GM19468 (cell line): Measurements from ENCODE around the gene SMOC2.

Experiments used
- ATAC-seq: cut with Tn5 transposase; IDR thresholded peaks from one replicate; pipeline ENCODE4 v1.9.1; 2021; ENCODE audit warnings: mild to moderate bottlenecking, moderate library complexity, moderate number of reproducible peaks; ENCODE audit not compliant: unreplicated experiment; ENCODE audit errors: extremely low read depth

SMOC2 gene

DNA sequence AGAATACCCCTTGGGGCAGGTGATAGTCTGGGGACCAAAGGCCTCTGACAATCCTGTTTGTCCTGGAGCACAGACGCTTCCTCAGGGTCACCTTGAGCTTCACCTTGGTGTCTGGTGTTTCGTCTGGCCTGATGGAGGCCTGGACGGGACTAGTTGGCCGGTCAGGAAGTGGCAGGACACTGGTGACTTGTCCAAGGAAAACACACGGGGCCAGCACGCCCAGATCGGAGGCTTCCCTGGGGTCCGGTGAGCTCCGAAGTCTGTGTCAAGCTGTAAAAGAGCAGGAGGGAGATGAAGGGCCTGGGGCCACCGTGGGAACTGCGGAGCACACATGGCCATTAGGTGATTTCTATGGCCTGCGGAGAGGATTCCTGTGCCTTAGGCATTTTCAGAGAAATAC lies 67.9 kb downstream of the SMOC2 start:
- ATAC-seq = no peak

DNA sequence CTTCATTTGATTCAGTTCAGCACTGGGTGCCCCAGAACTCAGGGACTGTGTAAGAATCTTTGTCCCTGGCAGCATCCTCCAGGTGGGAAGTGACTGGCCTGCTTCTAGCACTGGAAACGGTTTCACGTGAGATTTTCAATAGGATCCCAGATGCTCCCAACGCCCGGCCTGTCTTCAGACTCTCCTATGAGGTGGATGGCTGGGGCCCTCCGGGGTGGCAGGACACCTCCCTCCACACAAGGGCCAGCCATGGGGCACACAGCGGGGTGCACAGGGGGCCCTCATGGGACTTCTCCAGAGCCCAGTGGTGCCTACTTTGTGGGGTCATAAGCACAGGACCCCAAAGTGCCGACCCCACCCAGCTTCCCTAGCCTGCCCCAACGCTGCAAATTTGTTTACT lies 72.8 kb downstream of the SMOC2 start:
- no peak for ATAC-seq

DNA sequence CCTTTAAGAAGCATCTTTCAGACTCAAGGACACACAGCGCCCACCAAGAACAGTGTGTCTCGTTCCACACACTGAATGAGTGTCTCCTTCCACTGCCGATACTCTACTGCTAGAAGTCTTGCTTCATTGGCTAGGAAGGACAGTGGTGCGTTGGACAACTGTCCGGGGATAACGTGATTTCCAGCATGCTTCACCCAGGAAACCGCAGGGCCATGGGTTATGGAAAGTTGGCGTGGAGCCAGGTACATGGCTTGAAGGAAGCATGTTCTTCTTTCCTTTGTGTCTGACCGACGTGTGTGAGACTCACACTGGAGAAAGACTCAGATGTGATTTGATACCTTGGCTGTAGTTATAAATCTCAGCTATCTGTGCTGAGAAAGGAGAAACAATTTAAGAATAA lies 73.2 kb downstream of the SMOC2 start:
- no peak for ATAC-seq

DNA sequence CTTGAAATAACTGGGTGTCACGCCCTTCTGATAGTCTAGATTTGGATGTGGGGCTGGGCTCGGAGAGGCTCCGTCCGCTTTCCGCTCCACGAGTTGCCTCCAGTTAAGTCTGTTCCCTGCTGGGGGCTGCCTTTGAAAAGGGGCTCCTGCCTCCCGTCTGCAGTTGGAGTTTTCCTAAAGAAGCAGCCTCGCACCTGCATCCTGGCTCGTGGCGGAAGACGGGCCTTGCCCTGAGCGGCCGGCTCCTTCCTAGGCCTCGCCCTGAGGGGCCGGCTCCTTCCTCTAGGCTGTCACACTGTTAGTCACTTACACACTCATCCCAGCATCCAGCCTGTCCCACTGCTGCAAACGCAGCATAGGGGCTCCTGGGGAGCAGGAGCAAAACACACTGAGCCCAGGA lies 74.4 kb downstream of the SMOC2 start:
- no peak for ATAC-seq

DNA sequence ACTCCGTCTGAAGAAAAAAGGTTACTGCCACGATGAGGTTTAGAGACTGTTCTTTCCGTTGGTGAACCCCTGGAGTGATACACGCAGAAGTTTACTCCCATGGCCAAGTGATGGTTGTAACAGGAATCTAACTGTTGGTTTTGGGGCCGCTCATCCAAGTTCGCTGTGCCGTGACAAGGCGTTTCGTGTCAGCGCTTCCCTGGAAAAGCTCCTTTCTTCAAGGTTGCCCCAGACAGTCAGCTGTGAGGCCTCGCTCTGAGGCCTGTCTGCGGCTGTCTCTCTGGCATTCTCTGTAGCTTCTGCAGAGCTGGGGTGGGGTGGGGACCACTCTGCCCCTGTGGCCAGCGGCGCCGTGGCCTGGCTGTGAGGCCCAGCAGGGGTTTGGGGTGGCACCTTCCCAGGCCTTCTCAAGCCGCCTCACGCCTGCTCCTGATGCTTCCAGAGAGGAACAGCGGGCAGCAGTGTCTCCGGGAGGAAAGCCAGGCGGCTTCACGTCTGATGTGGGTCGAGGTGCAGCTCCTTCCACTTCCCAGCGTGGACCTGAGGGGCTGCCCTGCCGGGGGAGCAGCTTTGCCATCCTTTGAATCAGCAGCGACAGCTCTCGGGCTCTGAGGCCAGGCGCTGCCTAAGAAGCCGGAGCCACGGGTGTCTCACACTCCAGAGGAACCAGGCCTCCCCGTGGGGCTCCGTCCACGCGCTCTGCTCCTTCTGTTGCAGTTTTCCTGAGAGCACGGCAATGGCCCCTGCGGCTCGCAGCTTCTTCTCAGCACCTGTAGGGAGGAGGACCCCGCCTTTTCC lies 76.2 kb downstream of the SMOC2 start:
- no peak for ATAC-seq

DNA sequence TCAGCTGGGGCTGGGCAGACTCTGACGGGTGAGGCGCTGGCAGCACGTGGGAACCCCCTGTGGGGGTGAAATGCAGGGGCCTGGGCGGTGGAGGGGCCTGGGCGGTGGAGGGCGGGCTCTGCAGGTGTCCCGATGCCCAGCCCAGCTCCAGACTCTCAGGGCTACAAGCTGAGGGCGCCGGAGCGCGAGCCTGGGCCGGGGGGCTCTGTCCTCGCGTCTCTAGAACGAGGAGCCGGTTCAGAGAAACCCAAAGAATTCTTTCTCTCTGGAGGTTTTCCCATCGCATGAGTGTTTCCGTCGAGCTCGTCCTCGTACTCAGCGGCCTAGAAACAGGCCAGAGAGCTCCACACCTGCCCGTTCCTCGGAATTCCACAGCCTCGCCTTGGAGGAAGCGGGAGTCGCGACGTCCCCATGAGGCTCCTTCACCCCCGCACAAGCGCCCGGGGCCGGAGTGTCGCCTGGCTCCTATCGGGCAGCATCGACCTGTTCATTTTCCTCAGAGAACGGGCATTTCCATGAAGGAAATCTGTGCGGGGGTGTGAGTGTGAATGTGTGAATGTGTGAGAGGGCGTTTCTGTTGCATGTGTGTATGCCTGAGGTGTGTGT lies 76.9 kb downstream of the SMOC2 start:
- ATAC-seq = no peak

DNA sequence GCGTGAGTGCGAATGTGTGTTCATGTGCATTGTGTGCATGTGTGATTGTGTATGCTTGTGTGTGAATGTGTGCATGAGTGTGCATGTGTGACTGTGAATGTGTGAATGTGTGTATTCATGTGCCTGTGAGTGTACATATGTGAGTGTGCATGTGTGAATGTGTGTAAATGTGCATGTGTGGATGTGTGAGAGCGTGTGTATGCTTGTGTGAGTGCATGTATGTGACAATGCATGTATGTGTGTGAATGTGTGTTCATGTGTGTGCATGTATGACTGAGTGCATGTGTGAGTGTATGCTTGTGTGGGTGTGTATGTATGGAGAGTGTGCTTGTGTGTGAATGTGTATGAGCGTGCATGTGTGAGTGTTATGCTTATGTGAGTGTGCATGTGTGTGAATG lies 77.4 kb downstream of the SMOC2 start:
- no peak for ATAC-seq

DNA sequence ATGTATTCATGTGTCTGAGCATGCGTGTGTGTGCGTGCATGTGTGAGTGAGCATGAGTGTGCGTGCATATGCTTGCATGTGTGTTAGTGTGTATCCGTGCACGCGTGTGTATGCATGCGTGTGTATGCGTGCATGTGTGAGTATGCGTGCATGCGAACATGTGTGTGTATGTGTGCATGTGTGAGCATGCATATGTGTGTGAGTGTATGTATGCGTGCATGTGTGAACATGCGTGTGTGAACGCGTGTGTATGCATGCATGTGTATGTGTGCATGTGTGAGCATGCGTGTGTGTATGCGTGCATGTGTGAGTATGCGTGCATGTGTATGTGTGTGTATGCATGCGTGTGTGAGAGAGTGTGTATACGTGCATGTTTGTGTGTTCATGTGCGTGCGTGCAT lies 77.9 kb downstream of the SMOC2 start:
- ATAC-seq = no peak

DNA sequence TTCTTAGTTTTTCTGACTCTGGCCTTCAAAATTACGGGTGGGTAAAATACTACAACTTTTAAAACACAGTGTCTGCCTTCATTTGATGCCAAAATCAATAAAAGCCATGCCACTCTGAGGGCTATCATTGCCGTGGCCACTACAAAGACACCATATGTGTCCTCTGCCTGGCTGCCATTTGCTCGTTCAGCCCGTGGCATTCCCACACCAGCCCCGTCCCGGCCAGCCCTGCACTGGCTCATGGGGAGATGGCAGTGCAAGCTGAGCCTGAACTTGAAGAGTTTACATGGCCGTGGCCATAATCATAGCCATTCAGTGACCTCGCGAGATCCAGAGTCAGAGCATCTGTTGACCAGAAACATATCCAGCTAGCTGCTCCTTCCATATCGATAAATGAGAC lies 79.2 kb downstream of the SMOC2 start:
- ATAC-seq = no peak

DNA sequence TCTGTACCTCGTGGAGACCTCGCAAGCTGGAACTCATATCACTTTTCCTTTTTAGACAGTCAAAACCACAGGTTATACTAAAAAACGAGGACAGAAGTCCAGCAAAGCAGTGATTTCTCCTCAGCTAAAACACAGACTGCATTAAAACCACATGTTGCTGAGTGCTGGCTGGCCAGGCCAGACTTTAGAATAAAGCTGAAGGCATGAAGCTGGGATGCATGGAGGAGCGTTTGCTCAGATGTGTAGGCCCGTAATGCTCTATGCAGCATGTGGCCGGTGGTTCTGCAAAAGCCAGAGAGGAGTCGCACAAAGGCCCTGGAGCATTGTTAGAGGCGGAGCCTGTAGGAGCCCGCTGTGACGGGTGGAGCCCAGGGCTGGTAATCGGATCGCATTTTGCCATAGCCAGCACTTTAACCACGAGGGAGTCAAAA lies 83.6 kb downstream of the SMOC2 start:
- ATAC-seq = no peak

DNA sequence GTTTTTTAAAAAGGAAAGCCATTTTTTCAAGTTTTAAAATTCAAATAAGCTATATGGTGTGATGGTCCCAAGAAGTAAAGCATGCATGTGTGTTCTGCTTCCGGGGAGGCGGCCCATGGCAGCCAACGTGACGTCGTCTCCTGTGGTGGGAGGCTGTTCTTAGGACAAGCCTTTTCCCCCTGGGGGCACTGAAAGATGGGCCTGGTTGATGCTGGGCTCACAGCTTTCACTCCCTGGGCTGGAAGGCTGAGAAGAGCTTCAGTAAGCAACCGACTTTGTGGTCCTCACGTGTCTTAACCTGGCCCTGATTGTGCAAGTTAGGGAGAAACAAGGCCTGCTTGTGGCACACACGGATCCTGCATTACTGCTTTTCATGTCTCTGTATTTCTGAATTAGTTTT lies 84.1 kb downstream of the SMOC2 start:
- no peak for ATAC-seq

DNA sequence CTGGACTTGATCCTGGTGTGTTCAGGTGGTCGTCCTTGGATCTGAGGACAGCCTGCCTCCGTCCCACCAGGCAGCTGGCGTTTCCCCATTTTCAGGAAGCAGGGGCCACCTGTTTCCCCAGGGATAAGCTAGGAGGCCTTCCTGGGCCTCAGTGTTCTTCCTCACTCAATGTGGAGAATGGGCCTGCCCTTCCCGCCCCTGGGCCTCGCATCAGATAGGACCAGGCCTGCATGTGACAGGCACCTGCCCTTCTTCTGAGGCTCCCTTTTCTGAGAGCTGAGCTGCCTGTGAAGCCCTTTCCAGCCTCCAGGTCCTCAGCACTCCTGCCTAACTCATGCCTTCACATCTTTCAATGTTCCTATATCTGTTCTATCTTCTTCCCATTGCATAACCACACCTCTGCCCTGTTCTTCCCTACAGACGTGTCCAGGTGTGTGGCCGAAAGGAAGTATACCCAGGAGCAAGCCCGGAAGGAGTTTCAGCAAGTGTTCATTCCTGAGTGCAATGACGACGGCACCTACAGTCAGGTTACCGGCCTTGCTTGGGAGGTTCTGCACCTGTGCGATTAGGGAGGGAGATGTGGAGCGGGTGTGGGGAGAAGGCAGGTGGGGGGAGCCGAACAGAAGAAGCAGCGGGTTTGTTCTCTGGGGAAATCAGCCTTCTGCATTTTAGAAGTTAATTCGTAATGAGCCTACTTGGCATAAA lies 85.1 kb downstream of the SMOC2 start:
- no peak for ATAC-seq

DNA sequence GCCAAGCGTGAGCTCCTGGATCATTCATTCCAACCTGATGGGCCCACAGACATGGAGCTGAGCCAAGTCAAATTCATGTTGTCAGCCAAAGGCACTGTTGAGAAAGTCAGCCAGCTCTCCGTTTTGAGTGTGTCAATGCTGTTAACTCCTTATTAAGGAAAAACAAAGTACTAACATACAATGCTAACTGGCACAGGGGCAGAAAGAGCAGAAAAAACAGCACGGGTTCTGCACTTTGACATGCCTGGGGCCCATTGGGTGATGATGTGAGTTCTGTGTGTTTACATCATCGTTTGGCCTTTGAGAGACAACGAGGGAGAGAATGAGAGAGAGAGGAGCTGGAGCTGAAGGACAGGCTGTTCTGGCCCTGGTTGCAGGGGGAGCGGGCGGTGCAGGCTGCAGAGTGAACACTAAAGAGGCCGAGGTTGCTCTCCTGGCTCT lies 85.9 kb downstream of the SMOC2 start:
- ATAC-seq = no peak

DNA sequence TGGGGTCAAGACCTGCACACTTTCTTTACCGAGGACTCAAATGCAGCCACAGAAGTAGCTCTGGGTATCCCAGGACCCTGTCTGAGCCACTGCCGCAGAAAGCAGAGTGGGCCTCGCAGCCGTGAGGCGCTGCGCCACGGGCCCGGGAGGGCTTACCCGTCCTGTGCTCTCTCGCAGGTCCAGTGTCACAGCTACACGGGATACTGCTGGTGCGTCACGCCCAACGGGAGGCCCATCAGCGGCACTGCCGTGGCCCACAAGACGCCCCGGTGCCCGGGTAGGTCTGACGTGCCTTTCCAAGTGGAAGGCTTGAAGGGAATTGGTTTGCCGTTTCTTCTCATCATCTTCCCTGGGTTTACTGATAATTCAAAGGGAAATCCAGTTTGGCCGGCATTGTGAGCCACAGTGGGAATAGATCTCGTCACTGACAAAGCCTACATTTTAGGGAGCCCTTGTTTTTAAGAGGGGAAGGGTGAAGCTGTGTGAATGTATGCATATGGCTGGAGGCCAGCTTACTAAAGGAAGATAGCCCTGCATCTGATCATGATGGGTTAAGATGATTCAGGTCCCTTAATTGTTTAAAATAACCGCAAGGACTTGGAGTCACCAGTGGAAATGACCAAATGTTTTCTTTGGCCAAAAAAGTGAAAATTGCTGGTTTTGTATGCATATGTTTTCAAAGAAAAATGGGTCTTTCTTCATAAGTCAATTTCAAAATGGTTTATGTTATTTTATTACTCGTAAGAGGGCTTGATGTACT lies 86.6 kb downstream of the SMOC2 start:
- no peak for ATAC-seq

DNA sequence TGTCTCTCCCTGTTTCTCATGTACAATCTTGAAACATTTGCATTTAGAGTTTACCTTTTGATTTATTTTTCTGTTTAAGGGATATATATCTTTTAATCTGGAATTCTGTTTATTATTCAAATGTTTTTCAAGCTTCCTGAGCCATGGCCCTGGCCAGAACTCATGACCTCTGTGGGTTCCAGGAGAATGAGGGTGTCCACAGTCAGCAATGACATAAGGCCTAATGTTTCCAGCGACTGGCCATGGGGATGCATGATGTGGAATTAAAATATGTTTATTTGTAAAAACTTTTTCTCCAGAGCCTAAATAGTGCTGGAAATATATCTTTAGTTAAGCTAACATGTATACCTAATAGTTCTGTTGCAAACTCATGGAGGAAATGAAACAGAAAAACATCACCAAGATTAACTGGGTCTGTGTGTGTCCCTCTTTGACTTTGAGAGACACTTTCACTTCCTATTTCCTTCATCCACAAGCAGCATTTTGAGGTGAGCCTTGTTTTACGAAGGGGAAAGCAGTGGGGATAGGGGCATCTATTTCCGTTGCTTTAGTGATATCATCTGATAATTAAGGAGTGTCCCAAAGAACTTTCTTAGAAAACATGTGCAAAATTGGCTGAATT lies 87.6 kb downstream of the SMOC2 start:
- ATAC-seq = no peak

DNA sequence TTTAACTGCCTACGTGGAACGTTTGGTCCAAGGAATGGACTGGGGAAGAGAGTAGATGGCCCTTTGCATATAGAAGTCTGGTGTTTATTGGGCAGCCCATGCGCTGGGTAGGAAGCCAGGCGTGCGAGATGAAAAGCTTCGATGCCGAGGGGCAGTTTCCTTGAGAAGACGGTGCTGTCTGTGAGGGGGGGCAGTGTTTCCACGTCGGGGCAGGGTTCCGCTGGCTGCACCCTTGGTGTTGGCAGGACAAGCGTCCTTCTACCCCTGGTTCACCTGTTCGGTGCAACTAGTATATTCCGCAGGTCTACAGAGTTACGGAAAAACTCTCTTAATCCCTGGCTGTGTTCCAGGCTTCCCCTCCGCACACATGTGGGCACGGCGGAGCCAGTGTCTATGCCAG lies 88.2 kb downstream of the SMOC2 start:
- no peak for ATAC-seq

DNA sequence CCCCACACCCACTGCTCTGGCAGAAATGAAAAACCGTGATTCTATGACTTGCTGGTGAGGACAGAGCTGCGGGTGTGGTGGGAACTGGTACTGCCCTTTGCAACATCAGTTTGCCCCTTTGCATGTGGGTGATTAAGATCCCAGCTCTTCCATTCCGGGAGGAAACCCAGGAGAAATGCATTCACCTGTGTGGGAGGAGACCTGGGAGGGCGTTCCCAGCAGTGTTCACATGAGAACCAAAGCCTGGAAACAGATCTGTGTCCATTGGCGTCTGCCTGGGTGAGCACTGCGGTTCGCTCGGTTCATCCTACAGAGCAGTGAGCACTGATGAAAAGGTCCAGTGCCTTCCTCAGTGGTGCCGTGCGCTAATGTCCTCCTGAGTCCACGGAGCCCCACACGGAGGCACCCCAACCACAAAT lies 89.7 kb downstream of the SMOC2 start:
- ATAC-seq = no peak

DNA sequence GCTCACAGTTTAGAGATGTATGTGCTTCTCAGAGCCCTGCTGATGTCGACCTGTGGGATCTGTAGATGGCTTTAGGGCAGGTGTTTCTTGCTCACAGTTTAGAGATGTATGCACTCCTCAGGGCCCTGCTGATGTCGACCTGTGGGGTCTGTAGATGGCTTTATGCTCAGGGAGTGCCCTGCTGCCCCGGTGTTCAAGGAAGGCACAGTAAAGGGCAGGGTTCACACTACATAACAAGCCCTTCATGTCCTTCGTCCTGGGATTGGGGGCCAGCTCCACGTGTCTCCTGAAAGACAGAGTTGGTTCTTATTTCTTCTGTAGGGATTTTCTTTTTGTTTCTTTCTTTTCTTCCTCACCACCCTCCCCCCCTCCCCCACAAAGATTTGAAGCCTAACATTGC lies 91.1 kb downstream of the SMOC2 start:
- no peak for ATAC-seq

DNA sequence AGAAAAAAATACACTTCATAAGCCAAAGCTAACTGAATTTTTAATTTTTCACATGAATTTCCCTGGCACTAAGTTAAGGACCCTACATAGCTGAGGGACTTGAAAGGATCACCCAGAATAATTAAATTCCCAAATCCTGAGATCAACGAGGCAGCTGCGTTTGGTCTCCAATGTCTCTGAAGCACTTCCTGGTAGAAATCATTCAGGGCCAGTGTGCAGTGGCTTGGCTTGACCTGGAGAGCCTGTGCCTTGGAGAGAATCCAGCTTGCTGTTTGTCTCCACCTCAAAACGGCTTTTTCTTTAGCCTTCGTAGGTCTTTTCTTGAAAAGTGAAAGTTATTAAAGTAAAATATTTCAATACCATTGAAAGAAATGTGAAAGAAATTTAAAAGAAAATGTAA lies 92.4 kb downstream of the SMOC2 start:
- ATAC-seq = no peak

DNA sequence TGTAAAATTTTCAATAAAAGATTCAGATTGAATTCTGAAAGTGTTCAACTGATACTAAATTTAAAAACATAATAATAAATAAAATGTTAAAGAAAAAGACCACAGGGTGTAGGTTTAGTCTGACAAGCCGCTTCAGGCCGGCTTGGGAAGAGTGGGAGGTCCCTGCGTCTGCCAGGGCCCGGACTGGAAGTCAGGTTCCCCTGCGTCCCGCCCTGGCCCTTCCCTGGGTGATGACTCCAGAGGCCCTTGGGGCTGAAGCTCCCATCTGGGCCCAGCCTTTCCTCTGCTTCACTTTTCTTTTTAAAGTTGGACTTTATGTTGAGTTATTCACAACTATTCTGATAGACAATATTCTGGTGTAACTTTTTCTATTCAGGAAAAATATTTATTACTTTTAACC lies 93.3 kb downstream of the SMOC2 start:
- ATAC-seq = no peak
